Ascending aorta (tissue), 2 donors: ENCODE data around the gene AQP3. TPM values are rescaled to one million over a fixed set of nuclear protein-coding genes. Genes with fewer than 3 reads are reported as not detected.
A peak's percentile ranks its signal among the peaks of the same experiment; 100 is the strongest.

Experiments
- DNase-seq, 2 donors: peaks; one replicate each; pipeline ENCODE4 v3.0.0-alpha.2; 2019; ENCODE audit warnings: low spot score in 2 of 2
- H3K27ac ChIP-seq, 2 donors: fragments of 200-600 bp; sonication (generic); one replicate each; pipeline ENCODE4 v1.5.1; 2016 to 2017; ENCODE audit warnings: mild to moderate bottlenecking in 1 of 2
- H3K27me3 ChIP-seq: fragments of 200-600 bp; sonication (generic); one replicate; pipeline ENCODE4 v1.5.1; 2017
- H3K36me3 ChIP-seq, 2 donors: fragments of 200-600 bp; sonication (generic); one replicate each; pipeline ENCODE4 v1.5.1; 2016
- H3K4me1 ChIP-seq, 2 donors: fragments of 200-600 bp; sonication (generic); one replicate each; pipeline ENCODE4 v1.5.1; 2016 to 2017; ENCODE audit warnings: mild to moderate bottlenecking in 1 of 2
- H3K4me3 ChIP-seq, 2 donors: fragments of 200-600 bp; sonication (generic); one replicate each; pipeline ENCODE4 v1.5.1; 2016 to 2017; ENCODE audit warnings: mild to moderate bottlenecking in 1 of 2
- H3K9me3 ChIP-seq, 2 donors: fragments of 200-600 bp; sonication (generic); one replicate each; pipeline ENCODE4 v1.5.1; 2016
- intact Hi-C: fragments of 100-400 bp; cut with DNase I; formaldehyde crosslinking; loops from one replicate; pipeline ENCODE4 v1.15.1; 2023
- total RNA-seq: library from RNA; depleted of rRNA; stranded (reverse); fragments of >200 nt; gene quantifications from one replicate; pipeline ENCODE4 v1.1.0, GENCODE V29; 2016
- TF ChIP-seq, protein P1 (sequence below), 3 experiments: fragments of 200-600 bp in 2 of 3; fragments of 450-650 bp in 1 of 3; sonication (generic) in 2 of 3; IDR thresholded peaks; one replicate each; pipeline ENCODE4 v1.5.1; 2016 to 2019; ENCODE audit warnings: antibody characterized with exemption in 3 of 3, mild to moderate bottlenecking in 1 of 3, moderate library complexity in 1 of 3

Gene AQP3
- total RNA-seq, 1 donor from 2014 or later: 12.7 TPM

DNA sequence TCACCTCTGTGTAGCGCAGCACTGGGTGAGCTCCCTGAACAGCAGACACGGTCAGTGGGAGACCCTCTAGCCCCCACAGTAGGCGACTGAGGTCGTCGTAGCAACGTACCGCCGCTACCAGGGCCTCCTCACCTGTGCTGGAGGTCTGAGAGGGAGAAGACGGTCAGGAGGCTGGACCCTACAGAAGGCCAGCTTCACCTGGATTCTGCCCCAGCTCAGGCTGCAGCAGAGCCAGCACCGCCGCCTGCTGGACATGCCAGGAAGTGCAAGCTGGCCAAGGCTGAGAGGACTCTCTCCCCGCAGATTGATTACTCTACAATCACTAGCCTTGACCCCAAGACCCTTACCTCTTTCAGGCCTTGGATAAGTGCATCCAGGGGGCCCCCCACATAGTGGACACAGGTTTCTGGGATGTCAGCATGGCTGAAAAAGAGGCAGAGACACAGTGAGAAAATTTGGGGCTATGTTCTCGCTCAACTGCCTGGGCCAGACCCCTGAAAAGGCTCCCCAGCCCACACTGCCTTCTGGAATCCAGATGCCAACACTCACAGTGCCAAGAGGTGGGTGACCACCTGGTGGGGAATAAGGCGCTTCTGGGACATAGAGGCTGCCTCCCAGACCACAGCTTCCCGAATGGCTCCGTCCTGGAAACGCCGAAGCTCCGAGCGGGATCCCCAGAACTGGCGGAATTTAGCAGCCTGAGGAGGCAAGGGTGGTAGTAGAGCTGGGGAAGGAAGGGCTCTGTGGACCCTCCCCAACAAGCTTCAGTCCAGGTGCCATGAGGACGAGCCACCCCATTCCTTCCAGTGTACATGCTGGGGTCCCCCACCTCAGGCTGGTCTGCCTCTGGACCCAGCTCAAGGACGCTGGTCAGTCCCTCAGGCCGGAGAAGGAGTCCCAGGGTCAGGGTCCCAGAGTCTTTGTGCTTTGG is 19.4 kb upstream of the AQP3 start:
- no peak overlapping the region for H3K27ac ChIP-seq
- H3K27me3 ChIP-seq: no peaks in the 10 kb centered on the region
- H3K4me3 ChIP-seq: no peak overlapping the region
- peaks cover 93 to 97% of the 10 kb centered on the region in 2 donors for H3K36me3 ChIP-seq
- no peaks in the 10 kb centered on the region for H3K9me3 ChIP-seq
- intact Hi-C loops: loop anchor here (1.0 kb wide), 1 partner anchor 92 kb away; no protein-coding TSS in a partner anchor
- no peak for DNase-seq
- TF ChIP-seq, protein P1, sequence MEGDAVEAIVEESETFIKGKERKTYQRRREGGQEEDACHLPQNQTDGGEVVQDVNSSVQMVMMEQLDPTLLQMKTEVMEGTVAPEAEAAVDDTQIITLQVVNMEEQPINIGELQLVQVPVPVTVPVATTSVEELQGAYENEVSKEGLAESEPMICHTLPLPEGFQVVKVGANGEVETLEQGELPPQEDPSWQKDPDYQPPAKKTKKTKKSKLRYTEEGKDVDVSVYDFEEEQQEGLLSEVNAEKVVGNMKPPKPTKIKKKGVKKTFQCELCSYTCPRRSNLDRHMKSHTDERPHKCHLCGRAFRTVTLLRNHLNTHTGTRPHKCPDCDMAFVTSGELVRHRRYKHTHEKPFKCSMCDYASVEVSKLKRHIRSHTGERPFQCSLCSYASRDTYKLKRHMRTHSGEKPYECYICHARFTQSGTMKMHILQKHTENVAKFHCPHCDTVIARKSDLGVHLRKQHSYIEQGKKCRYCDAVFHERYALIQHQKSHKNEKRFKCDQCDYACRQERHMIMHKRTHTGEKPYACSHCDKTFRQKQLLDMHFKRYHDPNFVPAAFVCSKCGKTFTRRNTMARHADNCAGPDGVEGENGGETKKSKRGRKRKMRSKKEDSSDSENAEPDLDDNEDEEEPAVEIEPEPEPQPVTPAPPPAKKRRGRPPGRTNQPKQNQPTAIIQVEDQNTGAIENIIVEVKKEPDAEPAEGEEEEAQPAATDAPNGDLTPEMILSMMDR (IDR thresholded peaks at IDR 0.05): peak; percentile 56 to 95 (median 92)
- H3K4me1 ChIP-seq: no peaks in the 10 kb centered on the region

DNA sequence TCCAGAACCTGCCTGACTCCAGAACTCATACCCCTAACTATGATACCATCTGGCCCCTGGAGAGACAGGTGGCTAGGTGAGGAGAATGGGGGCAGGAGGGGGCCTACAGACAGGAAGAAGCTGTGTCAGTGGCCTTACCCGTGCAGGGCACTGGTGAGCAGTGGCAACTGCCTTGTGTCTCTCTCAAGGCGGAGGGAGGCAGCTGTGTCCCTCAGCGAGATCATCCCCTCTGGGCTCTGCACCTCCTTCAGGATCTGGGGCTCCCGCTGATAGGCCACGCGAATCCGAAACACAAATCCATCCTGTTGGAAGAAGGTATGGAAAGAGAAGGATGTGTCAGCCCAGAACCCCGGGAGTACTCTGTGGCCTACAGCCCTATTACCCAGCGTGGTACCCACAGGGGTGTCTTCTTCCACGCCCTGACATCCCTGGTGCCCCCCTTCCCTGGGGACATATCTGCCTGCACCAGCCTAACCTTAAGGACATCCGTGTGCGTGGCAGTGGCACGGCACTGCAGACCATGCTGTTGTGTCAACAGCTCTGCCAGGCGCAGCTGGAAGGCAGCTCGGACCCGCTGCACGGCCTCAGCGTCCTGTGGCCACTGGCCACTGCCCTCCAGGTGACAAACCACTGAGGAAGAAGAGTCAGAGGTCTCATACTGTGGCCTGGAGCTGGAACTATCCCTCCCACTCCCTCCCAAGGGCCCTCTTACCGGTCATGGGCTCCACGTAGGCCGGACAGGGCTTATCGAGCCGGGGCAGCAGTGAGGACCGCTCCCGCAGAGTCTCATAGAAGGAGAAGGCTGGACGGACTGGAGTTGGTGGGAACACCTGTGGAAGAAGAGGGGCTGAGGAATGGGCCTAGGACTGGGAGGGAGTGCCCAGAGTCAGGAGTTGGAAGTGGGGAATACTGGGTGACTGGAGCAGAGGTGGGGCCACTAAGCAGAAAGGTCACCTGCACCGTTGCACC is 18.5 kb upstream of the AQP3 start:
- TF ChIP-seq, protein P1 (IDR thresholded peaks at IDR 0.05): no peak
- no peak for DNase-seq
- Histone ChIP-seq H3K9me3 (no peaks in the 10 kb centered on the region), H3K36me3 (peaks cover 90 to 93% of the 10 kb centered on the region in 2 donors), H3K27ac (no peak overlapping the region), H3K4me3 (no peak overlapping the region), H3K4me1 (no peaks in the 10 kb centered on the region), H3K27me3 (no peaks in the 10 kb centered on the region)
- intact Hi-C loops: loop anchor here (1.0 kb wide), 1 partner anchor 91 kb away; no protein-coding TSS in a partner anchor

DNA sequence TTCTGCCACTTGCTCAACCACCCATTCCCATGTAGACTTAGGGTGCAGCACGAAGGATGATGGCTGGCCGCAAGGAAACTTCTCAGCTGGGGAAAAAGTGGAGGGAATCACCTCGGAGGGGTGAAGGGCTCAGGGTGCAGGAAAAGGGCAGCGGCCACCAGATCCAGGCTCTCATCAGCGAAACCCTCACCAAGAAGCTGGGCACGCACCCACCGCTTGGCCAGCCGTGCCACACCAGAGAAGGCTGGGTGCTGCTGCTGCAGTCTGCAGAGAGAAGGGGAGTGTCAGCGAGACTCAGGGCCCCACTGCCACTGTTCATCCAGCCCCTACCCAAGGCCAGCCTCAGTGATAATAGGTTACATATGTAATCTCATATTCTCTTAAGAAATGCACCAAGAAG is 17.7 kb upstream of the AQP3 start:
- Histone ChIP-seq H3K27ac (no peak overlapping the region), H3K36me3 (peaks cover 84 to 85% of the 10 kb centered on the region in 2 donors), H3K4me1 (no peaks in the 10 kb centered on the region), H3K9me3 (no peaks in the 10 kb centered on the region), H3K4me3 (no peak overlapping the region), H3K27me3 (no peaks in the 10 kb centered on the region)
- intact Hi-C loops: no loop called here
- no peak for DNase-seq
- TF ChIP-seq, protein P1 (IDR thresholded peaks at IDR 0.05): no peak

DNA sequence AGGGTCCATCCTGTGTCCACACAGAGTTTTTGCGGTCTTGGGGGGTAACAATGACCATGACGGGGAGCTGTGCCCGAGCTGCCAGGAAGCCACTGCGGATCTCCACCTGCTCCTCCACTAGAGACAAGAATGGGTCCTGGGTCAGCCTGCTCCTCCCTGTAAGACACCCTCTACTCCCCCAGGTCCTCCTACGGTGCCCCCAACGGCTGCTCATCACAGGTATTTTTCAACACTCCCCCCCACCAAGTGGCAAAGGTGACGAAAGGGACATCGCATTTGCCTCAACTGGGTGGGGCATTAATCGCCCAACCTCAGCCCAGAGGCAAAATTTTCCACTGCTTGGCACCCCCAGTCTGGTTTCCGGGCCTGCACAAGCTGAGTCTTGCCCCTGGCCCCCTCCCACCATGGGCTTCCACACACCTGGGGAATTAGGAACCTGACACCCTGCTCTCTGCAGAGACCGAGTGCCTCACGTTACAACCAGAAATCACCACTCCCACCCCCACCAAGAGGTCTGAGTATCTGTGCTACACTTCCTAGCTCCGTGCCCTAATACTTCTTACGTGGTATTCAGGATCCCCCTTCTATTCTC is 16.7 kb upstream of the AQP3 start:
- peaks cover 74 to 75% of the 10 kb centered on the region in 2 donors for H3K36me3 ChIP-seq

More for the DNA sequence above, 16.7 kb upstream of the AQP3 start:
- Histone ChIP-seq H3K27ac (no peak overlapping the region), H3K4me3 (no peak overlapping the region), H3K9me3 (no peaks in the 10 kb centered on the region), H3K4me1 (no peaks in the 10 kb centered on the region), H3K27me3 (no peaks in the 10 kb centered on the region)
- TF ChIP-seq, protein P1 (IDR thresholded peaks at IDR 0.05): no peak
- no peak for DNase-seq
- intact Hi-C loops: no loop called here
